Keratinocyte (primary cell): ENCODE data around the gene LYSMD2.

ENCODE experiments used
- EZH2 ChIP-seq: IDR thresholded peaks from one replicate; pipeline ENCODE4 v1.6.1; 2012; ENCODE audit warnings: inconsistent platforms, mild to moderate bottlenecking, low read length, moderate library complexity
- TF ChIP-seq, protein P1 (sequence below), 3 experiments: IDR thresholded peaks in 1 of 3; conservative IDR thresholded peaks in 1 of 3; optimal IDR thresholded peaks in 1 of 3; 2 replicates in 2 of 3; 3 replicates in 1 of 3; pipeline versions ENCODE3 to v1.5.1; 2011; ENCODE audit warnings: low read length in 3 of 3, mild to moderate bottlenecking in 3 of 3, moderate library complexity in 2 of 3, control low read depth in 1 of 3, inconsistent platforms in 1 of 3; ENCODE audit not compliant: insufficient read depth in 2 of 3; ENCODE audit errors: extremely low read depth in 1 of 3

DNA sequence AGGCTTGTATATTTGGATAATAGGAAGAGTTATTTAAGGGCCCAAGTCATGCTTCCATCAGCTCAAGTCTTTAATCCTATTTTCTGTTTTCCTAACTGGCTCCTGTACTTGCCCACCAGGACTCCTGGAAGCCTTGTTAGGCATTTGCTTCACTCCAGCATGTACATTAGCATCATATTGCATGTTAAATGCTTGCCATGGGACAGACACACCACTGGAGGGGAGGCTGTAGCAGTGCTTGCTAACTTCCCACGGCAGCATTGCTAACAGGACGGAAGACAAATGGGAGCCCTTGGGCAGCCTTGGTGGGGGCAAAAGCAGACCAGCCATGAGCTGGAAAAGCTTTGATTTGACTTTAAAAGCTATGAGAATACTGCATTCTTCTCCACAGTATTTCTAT is 20.0 kb upstream of the LYSMD2 start:
- TF ChIP-seq, protein P1, sequence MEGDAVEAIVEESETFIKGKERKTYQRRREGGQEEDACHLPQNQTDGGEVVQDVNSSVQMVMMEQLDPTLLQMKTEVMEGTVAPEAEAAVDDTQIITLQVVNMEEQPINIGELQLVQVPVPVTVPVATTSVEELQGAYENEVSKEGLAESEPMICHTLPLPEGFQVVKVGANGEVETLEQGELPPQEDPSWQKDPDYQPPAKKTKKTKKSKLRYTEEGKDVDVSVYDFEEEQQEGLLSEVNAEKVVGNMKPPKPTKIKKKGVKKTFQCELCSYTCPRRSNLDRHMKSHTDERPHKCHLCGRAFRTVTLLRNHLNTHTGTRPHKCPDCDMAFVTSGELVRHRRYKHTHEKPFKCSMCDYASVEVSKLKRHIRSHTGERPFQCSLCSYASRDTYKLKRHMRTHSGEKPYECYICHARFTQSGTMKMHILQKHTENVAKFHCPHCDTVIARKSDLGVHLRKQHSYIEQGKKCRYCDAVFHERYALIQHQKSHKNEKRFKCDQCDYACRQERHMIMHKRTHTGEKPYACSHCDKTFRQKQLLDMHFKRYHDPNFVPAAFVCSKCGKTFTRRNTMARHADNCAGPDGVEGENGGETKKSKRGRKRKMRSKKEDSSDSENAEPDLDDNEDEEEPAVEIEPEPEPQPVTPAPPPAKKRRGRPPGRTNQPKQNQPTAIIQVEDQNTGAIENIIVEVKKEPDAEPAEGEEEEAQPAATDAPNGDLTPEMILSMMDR (optimal IDR thresholded peaks at IDR 0.05 in 1 of 3, IDR thresholded peaks at IDR 0.05 in 1 of 3, conservative IDR thresholded peaks at IDR 0.05 in 1 of 3; ENCODE audit: extremely low read depth in 1 of 3, insufficient read depth in 2 of 3, low read length in 3 of 3) = no peak
- no peak for TF ChIP-seq EZH2
